ENCODE data around the gene GMDS.

The GMDS gene

DNA sequence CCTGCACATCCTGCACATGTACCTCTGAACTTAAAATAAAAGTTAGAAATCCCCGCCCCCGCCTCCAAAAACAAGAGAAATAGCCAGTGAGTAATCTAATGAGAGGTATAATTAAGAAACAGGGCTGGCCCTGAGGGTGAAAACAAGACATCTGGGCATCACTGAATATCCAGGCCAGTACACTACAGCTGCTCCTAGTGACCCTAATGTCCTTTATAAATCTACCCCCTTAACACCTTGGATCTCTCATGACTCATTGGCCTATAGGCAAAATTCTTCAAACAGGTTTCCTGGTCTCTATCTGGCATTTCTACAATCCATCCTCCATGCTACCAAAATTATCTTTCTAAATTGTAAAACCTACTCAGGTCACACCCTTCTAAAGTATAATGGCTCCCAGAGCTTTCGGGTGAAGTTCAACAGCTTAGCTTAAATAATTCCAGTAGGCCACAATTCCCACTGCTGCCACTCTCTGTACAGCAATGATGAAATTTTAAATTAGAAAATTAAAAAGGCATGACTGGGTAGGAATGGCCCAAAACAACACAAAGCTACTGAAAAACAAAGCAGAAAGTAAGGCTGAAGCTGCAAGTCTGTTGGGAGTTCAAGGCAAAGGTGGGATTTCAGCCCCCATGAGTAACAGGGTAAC, 260.9 kb downstream of the GMDS start:
- TF ChIP-seq, protein P1, sequence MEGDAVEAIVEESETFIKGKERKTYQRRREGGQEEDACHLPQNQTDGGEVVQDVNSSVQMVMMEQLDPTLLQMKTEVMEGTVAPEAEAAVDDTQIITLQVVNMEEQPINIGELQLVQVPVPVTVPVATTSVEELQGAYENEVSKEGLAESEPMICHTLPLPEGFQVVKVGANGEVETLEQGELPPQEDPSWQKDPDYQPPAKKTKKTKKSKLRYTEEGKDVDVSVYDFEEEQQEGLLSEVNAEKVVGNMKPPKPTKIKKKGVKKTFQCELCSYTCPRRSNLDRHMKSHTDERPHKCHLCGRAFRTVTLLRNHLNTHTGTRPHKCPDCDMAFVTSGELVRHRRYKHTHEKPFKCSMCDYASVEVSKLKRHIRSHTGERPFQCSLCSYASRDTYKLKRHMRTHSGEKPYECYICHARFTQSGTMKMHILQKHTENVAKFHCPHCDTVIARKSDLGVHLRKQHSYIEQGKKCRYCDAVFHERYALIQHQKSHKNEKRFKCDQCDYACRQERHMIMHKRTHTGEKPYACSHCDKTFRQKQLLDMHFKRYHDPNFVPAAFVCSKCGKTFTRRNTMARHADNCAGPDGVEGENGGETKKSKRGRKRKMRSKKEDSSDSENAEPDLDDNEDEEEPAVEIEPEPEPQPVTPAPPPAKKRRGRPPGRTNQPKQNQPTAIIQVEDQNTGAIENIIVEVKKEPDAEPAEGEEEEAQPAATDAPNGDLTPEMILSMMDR (IDR thresholded peaks at IDR 0.05; ENCODE audit: borderline replicate concordance, insufficient read depth, low read depth, low read length) = no peak
- no peak overlapping the region for H3K4me3 ChIP-seq (ENCODE audit: low read depth, low read length)

DNA sequence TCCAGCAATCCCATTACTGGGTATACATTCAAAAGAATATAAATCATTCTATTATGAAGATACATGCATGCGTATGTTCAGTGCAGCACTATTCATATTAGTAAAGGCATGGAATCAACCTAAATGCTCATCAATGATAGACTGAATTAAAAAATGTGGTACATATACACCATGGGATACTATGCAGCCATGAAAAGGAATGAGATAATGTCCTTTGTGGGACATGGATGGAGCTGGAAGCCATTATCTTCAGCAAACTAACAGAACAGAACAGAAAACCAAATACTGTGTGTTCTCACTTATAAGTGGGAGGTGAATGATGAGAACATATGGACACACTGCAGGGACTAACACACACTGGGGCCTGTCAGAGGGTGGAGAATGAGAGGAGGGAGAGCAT, 261.6 kb downstream of the GMDS start:
- TF ChIP-seq, protein P1 (IDR thresholded peaks at IDR 0.05; ENCODE audit: borderline replicate concordance, insufficient read depth, low read depth, low read length) = no peak
- H3K4me3 ChIP-seq (ENCODE audit: low read depth, low read length) = no peak overlapping the region

DNA sequence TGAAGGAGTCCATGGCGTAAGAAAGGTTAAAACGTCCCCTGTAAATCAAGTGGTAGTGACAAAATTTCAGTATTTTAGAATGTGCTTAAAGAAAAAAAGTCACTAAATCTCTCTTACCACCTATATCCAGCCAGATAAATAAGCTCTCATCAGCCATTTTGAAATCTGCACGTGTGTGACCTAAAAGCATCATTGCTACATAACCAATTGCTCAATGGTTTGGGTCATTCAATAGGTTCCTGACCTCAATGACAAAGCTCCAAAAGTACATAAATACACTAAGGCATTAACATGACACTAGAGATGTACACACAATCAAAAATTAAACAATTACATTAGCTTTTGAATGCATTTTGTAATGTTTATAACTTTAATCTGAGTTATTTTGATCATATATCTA, 272.4 kb downstream of the GMDS start:
- H3K4me3 ChIP-seq (ENCODE audit: low read depth, low read length) = no peak overlapping the region
- TF ChIP-seq, protein P1 (IDR thresholded peaks at IDR 0.05; ENCODE audit: borderline replicate concordance, insufficient read depth, low read depth, low read length) = no peak

DNA sequence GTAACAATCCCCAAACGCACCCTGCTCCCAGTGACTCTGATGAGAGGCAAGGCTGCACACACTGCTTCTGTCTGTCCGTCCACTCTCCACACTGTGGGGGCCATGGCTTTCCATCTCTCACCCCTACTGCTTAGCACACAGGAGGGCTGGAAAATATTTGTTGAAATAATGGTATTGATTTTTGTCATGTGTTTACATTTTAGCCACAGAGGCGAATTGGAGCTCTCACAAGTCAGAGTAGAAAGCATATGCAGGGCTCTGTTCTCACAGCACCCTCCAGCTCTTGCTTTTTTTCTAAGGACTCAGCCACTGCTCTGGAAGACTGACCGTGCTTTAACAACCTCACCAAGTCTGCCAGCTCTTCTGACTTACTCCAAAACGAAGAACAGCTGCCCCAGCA, 273.8 kb downstream of the GMDS start:
- H3K4me3 ChIP-seq (ENCODE audit: low read depth, low read length) = no peak overlapping the region
- TF ChIP-seq, protein P1 (IDR thresholded peaks at IDR 0.05; ENCODE audit: borderline replicate concordance, insufficient read depth, low read depth, low read length) = no peak

DNA sequence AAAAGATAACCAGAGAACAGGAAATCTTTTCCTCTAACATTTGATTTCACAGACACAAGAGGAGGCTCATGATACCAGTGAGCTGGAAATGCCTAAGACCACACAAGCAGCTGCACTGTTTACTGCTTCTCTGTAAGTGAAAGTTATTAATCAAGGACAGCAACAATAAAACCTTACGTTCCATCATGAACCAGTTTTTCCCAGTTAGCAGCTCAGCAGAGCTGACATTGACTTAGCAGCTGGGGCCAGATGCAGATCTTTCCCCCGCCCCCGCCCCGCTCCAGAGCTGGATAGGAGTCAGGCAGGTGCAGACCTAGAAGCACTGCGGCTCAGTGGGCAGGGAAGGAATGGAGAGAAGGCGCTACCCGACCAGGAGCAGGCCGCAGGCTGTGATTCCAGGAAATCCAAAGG, 275.2 kb downstream of the GMDS start:
- TF ChIP-seq, protein P1 (IDR thresholded peaks at IDR 0.05; ENCODE audit: borderline replicate concordance, insufficient read depth, low read depth, low read length) = no peak

DNA sequence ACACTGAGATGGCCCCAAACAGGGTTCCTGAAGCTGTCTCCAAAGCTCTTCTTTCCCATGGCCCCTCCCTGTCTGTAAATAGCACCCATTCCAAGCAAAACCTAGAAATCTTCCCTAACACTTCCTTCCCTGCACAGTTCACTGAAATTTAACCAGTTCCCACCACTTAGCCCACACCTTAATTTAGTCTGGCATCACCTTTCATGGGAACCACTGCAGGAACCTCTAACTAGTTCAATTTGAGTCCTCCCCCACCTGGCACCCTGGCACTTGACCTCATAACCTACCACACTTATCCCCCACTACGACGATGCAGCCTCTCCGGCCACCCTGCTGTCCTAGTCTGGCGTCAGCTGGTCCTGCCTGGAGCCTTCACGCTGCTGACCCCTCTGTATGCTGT, 278.7 kb downstream of the GMDS start:
- no peak overlapping the region for H3K4me3 ChIP-seq (ENCODE audit: low read depth, low read length)
- TF ChIP-seq, protein P1 (IDR thresholded peaks at IDR 0.05; ENCODE audit: borderline replicate concordance, insufficient read depth, low read depth, low read length) = no peak

More for the DNA sequence above, 275.2 kb downstream of the GMDS start:
- H3K4me3 ChIP-seq (ENCODE audit: low read depth, low read length) = no peak overlapping the region

DNA sequence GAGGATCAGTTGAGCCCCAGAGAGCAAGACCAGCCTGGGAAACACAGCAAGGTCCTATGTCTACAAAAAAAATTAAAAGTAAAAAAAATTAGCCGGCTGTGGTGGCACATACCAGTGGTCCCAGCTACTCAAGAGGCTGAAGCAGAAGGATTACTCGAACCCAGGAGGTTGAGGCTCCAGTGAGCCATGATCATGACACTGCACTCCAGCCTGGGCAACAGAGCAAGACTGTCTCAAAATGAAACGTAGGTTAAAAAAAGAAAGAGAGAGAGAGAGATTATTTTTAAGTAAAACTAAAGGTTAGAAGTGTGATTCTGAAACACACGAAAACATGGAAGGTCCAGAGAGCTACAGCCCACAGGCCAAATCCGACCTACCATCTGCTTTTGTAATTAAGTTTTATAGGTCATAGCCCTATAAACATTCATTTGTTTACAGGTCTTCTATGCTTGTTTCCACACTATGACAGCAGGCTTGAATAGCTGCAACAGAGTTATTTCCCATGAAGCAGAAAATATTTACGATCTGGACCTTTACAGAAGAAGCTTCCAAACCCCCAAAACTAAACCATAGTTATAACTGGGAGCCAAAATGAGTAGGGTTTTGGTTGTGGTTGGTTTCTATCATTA, 279.7 kb downstream of the GMDS start:
- H3K4me3 ChIP-seq (ENCODE audit: low read depth, low read length) = no peak overlapping the region
- TF ChIP-seq, protein P1 (IDR thresholded peaks at IDR 0.05; ENCODE audit: borderline replicate concordance, insufficient read depth, low read depth, low read length) = no peak
